GM08714 (cell line): ENCODE measurements around the gene DLG1.

Experiments
- H3K4me3 ChIP-seq: fragments of 200-500 bp; sonication (Bioruptor generic); 2 replicates; pipeline ENCODE4 v1.5.1; 2014; ENCODE audit warnings: mild to moderate bottlenecking, low read length, inconsistent platforms
- ZNF274 ChIP-seq: IDR thresholded peaks from 2 replicates; pipeline ENCODE4 v1.6.1; 2012; ENCODE audit warnings: mild to moderate bottlenecking, low read depth, low read length

DLG1 gene

GRCh38 chr3:197333901-197334639 is 35.7 kb upstream of the DLG1 start:
- TF ChIP-seq ZNF274 = no peak

DNA sequence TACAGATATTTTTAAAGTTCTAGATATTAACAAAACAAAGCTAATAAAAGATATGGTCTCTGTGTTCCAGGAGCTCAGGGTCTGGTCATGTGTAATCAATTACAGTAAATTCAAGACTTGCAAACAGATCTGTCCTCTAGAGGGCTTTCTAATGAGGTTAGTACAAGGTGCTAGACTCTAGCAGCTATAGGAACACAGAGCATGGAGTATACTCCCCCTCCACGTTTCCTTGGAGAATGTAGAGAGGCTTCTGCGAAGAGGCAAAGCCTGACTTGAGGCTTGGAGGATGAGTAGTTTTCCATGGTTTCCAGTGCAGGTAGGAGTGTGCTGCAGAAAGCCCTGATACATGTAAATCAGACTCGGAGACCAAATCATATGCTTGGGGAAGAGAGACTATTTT is 32.7 kb upstream of the DLG1 start:
- TF ChIP-seq ZNF274 = no peak
- H3K4me3 ChIP-seq = no peak overlapping the region

More at GRCh38 chr3:197333901-197334639, 35.7 kb upstream of the DLG1 start:
- no peak overlapping the region for H3K4me3 ChIP-seq

DNA sequence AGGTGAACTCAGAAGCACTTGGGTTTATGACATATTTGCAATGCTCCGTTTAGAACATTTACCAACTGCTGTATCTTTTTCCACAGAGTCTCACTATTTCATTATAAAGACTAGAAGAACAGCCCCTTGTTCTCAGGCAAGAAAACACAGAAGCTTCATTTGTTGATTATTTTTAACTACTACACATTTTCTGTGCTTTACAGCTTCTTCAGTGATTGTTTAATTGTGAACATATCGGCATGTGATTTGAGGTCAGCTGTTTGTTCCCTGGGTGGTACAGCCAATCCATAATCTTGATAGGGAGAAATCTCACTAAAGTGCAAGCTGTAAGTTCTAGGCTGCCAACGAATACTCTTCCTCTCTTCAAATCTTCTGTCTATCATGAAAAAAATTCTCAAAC is 31.0 kb upstream of the DLG1 start:
- H3K4me3 ChIP-seq = no peak overlapping the region
- no peak for TF ChIP-seq ZNF274

DNA sequence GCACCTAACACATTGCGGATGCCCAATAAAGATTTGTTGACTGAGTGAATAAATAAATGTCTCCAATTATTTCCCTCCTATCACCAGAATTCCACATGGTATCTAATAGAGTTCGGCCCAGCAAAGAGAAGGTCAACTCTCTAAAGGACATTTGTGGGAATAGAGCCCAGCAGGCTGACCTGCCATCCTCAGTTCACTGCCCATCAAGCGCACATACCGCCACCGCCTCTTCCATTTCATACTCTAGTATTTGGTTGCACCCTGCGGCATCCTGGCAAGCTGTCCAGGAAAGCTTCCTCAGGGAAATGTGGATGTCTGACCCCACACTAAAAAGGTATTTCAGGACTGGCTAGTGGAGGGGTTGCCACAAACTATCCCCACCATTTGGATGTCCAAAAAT is 29.8 kb upstream of the DLG1 start:
- no peak for TF ChIP-seq ZNF274
- H3K4me3 ChIP-seq = no peak overlapping the region

- TF ChIP-seq ZNF274 = no peak
- no peak overlapping the region for H3K4me3 ChIP-seq
Measured at GRCh38 chr3:197327701-197328100, 29.3 kb upstream of the DLG1 start.

- no peak overlapping the region for H3K4me3 ChIP-seq
- TF ChIP-seq ZNF274 = no peak
Measured at GRCh38 chr3:197325773-197326172, 27.4 kb upstream of the DLG1 start.

- H3K4me3 ChIP-seq = no peak overlapping the region
- TF ChIP-seq ZNF274 = no peak
Measured at GRCh38 chr3:197322149-197322548, 23.7 kb upstream of the DLG1 start.

GRCh38 chr3:197320582-197320981 is 22.2 kb upstream of the DLG1 start:
- no peak for TF ChIP-seq ZNF274
- H3K4me3 ChIP-seq = no peak overlapping the region

DNA sequence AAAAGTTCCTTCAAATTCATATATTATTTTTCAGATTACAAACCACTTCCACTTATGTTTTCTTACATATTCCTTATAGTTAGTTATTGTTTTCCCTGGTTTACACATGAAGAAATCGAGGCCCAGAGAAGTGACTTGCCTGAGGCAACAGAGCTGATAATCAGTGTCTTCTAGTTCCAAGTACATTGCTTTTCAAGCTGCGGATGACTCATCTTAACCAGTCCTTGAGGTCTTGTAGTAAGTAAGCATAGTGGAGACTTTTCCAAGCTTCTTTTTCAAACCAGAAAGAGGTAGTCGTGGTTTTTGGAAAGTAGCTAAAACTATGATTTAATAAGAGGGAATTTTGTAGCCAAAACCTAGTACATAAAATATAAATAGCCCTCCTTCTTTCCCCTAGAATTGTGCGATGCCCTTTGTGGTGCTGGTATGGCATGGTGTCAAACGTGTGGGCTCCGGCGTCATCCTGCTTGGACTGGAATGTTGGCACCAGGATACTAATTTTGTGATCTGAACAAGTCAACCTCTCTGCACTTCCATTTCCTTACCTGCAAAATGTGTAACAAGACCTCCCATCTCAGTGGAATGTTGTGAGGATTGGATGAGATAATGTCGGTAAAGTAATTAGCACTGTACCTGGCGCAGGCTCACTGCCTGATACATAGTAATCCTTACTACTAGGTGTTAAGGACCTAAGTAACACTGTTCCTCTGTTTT is 19.0 kb upstream of the DLG1 start:
- no peak overlapping the region for H3K4me3 ChIP-seq
- TF ChIP-seq ZNF274 = no peak

GRCh38 chr3:197312431-197312830 is 14.0 kb upstream of the DLG1 start:
- H3K4me3 ChIP-seq = no peak overlapping the region
- no peak for TF ChIP-seq ZNF274

DNA sequence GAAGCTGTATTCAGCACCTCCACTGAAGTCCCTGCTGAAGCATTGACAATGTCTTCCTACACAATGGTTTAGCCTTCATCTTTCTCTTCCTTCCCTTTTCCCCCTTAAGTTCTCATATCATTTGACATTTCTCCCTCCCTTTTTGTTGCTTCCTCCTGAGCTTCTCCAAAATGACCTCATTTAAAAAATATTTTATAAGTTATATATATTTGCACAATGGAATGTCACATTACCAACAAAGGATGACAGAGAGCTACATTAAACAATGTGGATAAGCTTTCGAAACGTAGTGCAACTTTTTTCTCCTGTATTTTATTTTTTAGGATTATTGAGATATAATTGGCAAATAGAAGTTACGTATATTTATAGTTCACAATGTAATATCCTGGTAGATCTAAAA is 13.2 kb upstream of the DLG1 start:
- TF ChIP-seq ZNF274 = no peak
- no peak overlapping the region for H3K4me3 ChIP-seq

- H3K4me3 ChIP-seq = no peak overlapping the region
Measured at GRCh38 chr3:197309528-197310361, 11.3 kb upstream of the DLG1 start.

DNA sequence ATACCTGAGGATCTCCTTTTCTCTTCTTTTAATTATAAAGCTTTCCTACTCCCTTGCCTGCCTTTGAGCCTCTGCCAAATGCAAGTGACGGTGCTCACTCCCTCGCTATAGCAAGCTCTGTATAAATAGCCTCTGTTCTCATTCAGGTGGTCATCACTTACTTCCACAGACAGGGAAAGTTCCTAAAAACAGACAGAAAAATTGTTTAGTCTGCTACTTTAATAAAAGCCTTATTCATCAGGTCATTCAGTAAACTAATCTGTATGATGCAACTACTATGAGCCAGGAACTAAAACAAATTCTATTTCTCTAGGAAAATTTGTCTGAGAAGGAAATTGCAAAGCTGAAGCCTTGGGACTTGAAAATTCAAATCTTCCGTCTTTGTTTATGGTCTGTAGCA is 10.2 kb upstream of the DLG1 start:
- TF ChIP-seq ZNF274 = no peak
- no peak overlapping the region for H3K4me3 ChIP-seq

More at GRCh38 chr3:197309528-197310361, 11.3 kb upstream of the DLG1 start:
- TF ChIP-seq ZNF274 = no peak

DNA sequence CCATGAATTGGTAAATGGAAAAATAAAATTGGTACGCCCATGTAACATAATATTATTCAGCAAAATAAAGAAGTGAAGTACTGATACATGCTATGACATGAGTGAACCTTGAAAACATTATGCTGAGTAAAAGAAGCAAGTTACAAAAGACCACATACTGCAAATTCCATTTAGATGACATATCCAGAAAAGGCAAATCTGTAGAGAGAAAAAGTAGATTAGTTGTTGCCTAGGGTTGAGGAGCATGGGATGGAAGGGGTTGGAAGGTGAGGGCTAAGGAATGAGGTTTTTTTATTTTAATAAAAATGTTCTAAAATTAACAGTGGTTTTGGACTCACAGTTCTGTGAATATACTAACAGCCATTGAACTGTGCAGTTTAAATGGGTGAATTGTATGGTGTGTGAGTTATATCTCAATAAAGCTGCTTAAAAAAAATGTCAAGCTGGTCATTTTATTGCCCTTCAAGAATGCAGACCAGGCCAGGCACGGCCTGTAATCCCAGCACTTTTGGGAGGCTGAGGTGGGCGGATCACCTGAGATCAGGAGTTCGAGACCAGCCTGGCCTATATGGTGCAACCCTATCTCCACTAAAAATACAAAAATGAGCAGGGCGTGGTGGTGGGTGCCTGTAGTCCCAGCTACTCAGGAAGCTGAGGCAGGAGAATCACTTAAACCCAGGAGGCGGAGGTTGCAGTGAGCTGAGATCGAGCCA is 8.1 kb upstream of the DLG1 start:
- no peak for TF ChIP-seq ZNF274
- H3K4me3 ChIP-seq = no peak overlapping the region
